Chondrocyte (in vitro differentiated cells): ENCODE measurements around the gene CRYGD. TPM values are rescaled to one million over a fixed set of nuclear protein-coding genes. Genes with fewer than 3 reads are reported as not detected.

Source experiments
- DNase-seq: peaks from one replicate; pipeline ENCODE4 v3.0.0; 2021; ENCODE audit warnings: mixed read lengths, low spot score
- H3K27ac Mint-ChIP-seq: one replicate; pipeline ENCODE4 v1.8.0; 2021; ENCODE audit warnings: mild to moderate bottlenecking, moderate library complexity, mixed read lengths; ENCODE audit not compliant: unreplicated experiment
- H3K27me3 Mint-ChIP-seq: 2 replicates; pipeline ENCODE4 v1.8.0; 2021; ENCODE audit warnings: low read depth, mixed read lengths
- H3K36me3 Mint-ChIP-seq: 2 replicates; pipeline ENCODE4 v1.8.0; 2021; ENCODE audit warnings: low read depth, mixed read lengths
- H3K4me1 Mint-ChIP-seq: 2 replicates; pipeline ENCODE4 v1.8.0; 2021; ENCODE audit warnings: low read depth, mild to moderate bottlenecking, mixed read lengths
- H3K4me3 Mint-ChIP-seq: one replicate; pipeline ENCODE4 v1.8.0; 2021; ENCODE audit warnings: mild to moderate bottlenecking, moderate library complexity, mixed read lengths; ENCODE audit not compliant: unreplicated experiment
- H3K9me3 Mint-ChIP-seq: 2 replicates; pipeline ENCODE4 v1.8.0; 2021; ENCODE audit warnings: low read depth, mixed read lengths
- CTCF ChIP-seq: fragments of 200-600 bp; sonication (generic); IDR thresholded peaks from 2 replicates; pipeline ENCODE4 v1.5.0; 2021; ENCODE audit warnings: antibody characterized with exemption, mild to moderate bottlenecking, moderate library complexity
- total RNA-seq: library from RNA; stranded (reverse); gene quantifications from 3 replicates; pipeline ENCODE4 v1.2.1, GENCODE V29; 2021

CRYGD gene
- total RNA-seq, 1 donor from 2014 or later, result not detected

GRCh38 chr2:208077276-208077675 is 47.0 kb downstream of the CRYGD start:
- no peak for DNase-seq
- Mint-ChIP-seq H3K27ac (peak overlapping the region; percentile 75), H3K4me1 (peaks cover 14% of the 10 kb centered on the region), H3K27me3 (peaks cover 22% of the 10 kb centered on the region), H3K4me3 (no peak overlapping the region), H3K9me3 (peaks cover 9% of the 10 kb centered on the region), H3K36me3 (peaks cover 3% of the 10 kb centered on the region)
- TF ChIP-seq CTCF, result no peak

GRCh38 chr2:208074610-208075356 is 49.5 kb downstream of the CRYGD start:
- H3K36me3 Mint-ChIP-seq, result peaks cover 2% of the 10 kb centered on the region
- H3K27me3 Mint-ChIP-seq, result peaks cover 14% of the 10 kb centered on the region
- peaks cover 14% of the 10 kb centered on the region for H3K4me1 Mint-ChIP-seq
- no peak for TF ChIP-seq CTCF
- DNase-seq, result no peak
- H3K4me3 Mint-ChIP-seq, result no peak overlapping the region
- peaks cover 5% of the 10 kb centered on the region for H3K9me3 Mint-ChIP-seq
- H3K27ac Mint-ChIP-seq, result no peak overlapping the region

GRCh38 chr2:208072250-208072892 is 52.0 kb downstream of the CRYGD start:
- TF ChIP-seq CTCF, result peak; percentile 89
- DNase-seq, result no peak
- Mint-ChIP-seq H3K27ac (no peak overlapping the region), H3K27me3 (peaks cover 5% of the 10 kb centered on the region), H3K4me1 (peaks cover 10% of the 10 kb centered on the region), H3K4me3 (no peak overlapping the region), H3K36me3 (no peaks in the 10 kb centered on the region), H3K9me3 (no peaks in the 10 kb centered on the region)

Other genes with a start within 250 kb of the CRYGD start
- 8.7 to 12.9 TPM (median 9.1 TPM) in 3 replicates for gene PLEKHM3, start 99.0 kb downstream of the CRYGD start, total RNA-seq
- gene CRYGC, start 5.3 kb upstream of the CRYGD start, total RNA-seq, result not detected in 3 replicates
- gene CRYGB, start 21.6 kb upstream of the CRYGD start, total RNA-seq, result not detected in 3 replicates
- gene CRYGA, start 39.1 kb upstream of the CRYGD start, total RNA-seq, result not detected in 3 replicates
- not detected in 3 replicates for gene C2orf80, start 65.5 kb upstream of the CRYGD start, total RNA-seq
- gene IDH1, start 130.5 kb upstream of the CRYGD start, total RNA-seq, result 68.5 to 78.2 TPM (median 75.9 TPM) in 3 replicates
- 24.7 to 29.3 TPM (median 28.3 TPM) in 3 replicates for gene PIKFYVE, start 141.7 kb upstream of the CRYGD start, total RNA-seq